GM23338 (cell line): ENCODE measurements around the gene XPNPEP1. TPM values are rescaled to one million over a fixed set of nuclear protein-coding genes. Genes with fewer than 3 reads are reported as not detected.

Source experiments
- ATAC-seq: fragments of 200-7000 bp; cut with Tn5 transposase; 3 replicates; pipeline ENCODE4 v1.9.1; 2020
- DNase-seq: peaks from one replicate; pipeline ENCODE4 v3.0.0-alpha.2; 2015; ENCODE audit warnings: low spot score
- H2AFZ ChIP-seq: fragments of 200-600 bp; sonication (generic); 2 replicates; pipeline ENCODE4 v1.8.0; 2016; ENCODE audit warnings: antibody characterized with exemption, mild to moderate bottlenecking, moderate library complexity
- H3F3A ChIP-seq: fragments of 200-600 bp; sonication (generic); replicated peaks from 2 replicates; pipeline ENCODE4 v1.8.0; 2017; ENCODE audit warnings: antibody characterized with exemption, mixed run types, low read depth
- H3K27ac ChIP-seq: fragments of 200-600 bp; sonication (generic); 2 replicates; pipeline ENCODE4 v1.6.1; 2016; ENCODE audit warnings: low read depth
- H3K27me3 ChIP-seq: fragments of 200-600 bp; sonication (generic); 2 replicates; pipeline ENCODE4 v1.8.0; 2016; ENCODE audit warnings: mild to moderate bottlenecking, mixed run types, moderate library complexity; ENCODE audit not compliant: insufficient read depth
- H3K36me3 ChIP-seq: fragments of 200-600 bp; sonication (generic); 2 replicates; pipeline ENCODE4 v1.8.0; 2016; ENCODE audit warnings: mild to moderate bottlenecking; ENCODE audit not compliant: insufficient read depth
- H3K4me1 ChIP-seq: fragments of 200-600 bp; sonication (generic); 2 replicates; pipeline ENCODE4 v1.8.0; 2016; ENCODE audit warnings: mild to moderate bottlenecking, moderate library complexity; ENCODE audit not compliant: insufficient read depth
- H3K4me2 ChIP-seq: fragments of 200-600 bp; sonication (generic); 2 replicates; pipeline ENCODE4 v1.7.1; 2017; ENCODE audit warnings: mixed run types
- H3K4me3 ChIP-seq: fragments of 200-600 bp; sonication (generic); 2 replicates; pipeline ENCODE4 v1.6.1; 2016; ENCODE audit warnings: mixed run types
- H3K79me2 ChIP-seq: fragments of 200-600 bp; sonication (generic); replicated peaks from 2 replicates; pipeline ENCODE4 v1.8.0; 2017; ENCODE audit warnings: mild to moderate bottlenecking; ENCODE audit not compliant: insufficient read depth
- H3K9me2 ChIP-seq: fragments of 200-600 bp; sonication (generic); 2 replicates; pipeline ENCODE4 v1.8.0; 2017; ENCODE audit not compliant: insufficient read depth
- H4K20me1 ChIP-seq: fragments of 200-600 bp; sonication (generic); replicated peaks from 2 replicates; pipeline ENCODE4 v1.8.0; 2017; ENCODE audit warnings: mild to moderate bottlenecking; ENCODE audit not compliant: insufficient read depth
- H3K27ac Mint-ChIP-seq: 2 replicates; pipeline ENCODE4 v1.8.0; 2020; ENCODE audit warnings: inconsistent platforms, mild to moderate bottlenecking, moderate library complexity, mixed read lengths
- H3K27me3 Mint-ChIP-seq: 3 replicates; pipeline ENCODE4 v1.8.0; 2022; ENCODE audit warnings: low read depth, mild to moderate bottlenecking, moderate library complexity, mixed read lengths, inconsistent platforms; ENCODE audit not compliant: insufficient read depth, poor library complexity
- H3K36me3 Mint-ChIP-seq: 3 replicates; pipeline ENCODE4 v1.8.0; 2021; ENCODE audit warnings: low read depth, mild to moderate bottlenecking, inconsistent platforms, moderate library complexity, mixed read lengths
- H3K4me1 Mint-ChIP-seq: 3 replicates; pipeline ENCODE4 v1.8.0; 2020; ENCODE audit warnings: mild to moderate bottlenecking, inconsistent platforms, mixed read lengths
- H3K4me3 Mint-ChIP-seq: 3 replicates; pipeline ENCODE4 v1.8.0; 2021; ENCODE audit warnings: moderate library complexity, mild to moderate bottlenecking, inconsistent platforms, mixed read lengths
- H3K9me3 Mint-ChIP-seq: 3 replicates; pipeline ENCODE4 v1.8.0; 2020; ENCODE audit warnings: moderate library complexity, mild to moderate bottlenecking, inconsistent platforms, mixed read lengths
- CREB1 ChIP-seq: fragments of 250-450 bp; sonication (Bioruptor Pico); IDR thresholded peaks from 2 replicates; pipeline ENCODE4 v1.5.0; 2020; ENCODE audit warnings: low read depth, mild to moderate bottlenecking, moderate library complexity
- EZH2 ChIP-seq: fragments of 200-600 bp; sonication (generic); IDR thresholded peaks from one replicate; pipeline ENCODE4 v1.8.0; 2017; ENCODE audit warnings: antibody characterized with exemption, mild to moderate bottlenecking, low read depth; ENCODE audit not compliant: unreplicated experiment
- EZH2phosphoT487 ChIP-seq: fragments of 200-600 bp; sonication (generic); IDR thresholded peaks from one replicate; pipeline ENCODE4 v1.8.1; 2018; ENCODE audit warnings: antibody characterized with exemption; ENCODE audit not compliant: unreplicated experiment
- JUNB ChIP-seq: IDR thresholded peaks from one replicate; pipeline ENCODE4 v1.6.1; 2016; ENCODE audit warnings: antibody characterized with exemption; ENCODE audit not compliant: unreplicated experiment
- NANOG ChIP-seq: IDR thresholded peaks from 2 replicates; pipeline ENCODE4 v1.6.1; 2016; ENCODE audit warnings: antibody characterized with exemption, borderline replicate concordance
- POLR2AphosphoS5 ChIP-seq: IDR thresholded peaks from 2 replicates; pipeline ENCODE4 v1.6.1; 2016; ENCODE audit warnings: antibody characterized with exemption, low read depth
- REST ChIP-seq: IDR thresholded peaks from one replicate; pipeline ENCODE4 v1.6.1; 2018; ENCODE audit warnings: antibody characterized with exemption; ENCODE audit not compliant: unreplicated experiment
- STAT1 ChIP-seq: IDR thresholded peaks from one replicate; pipeline ENCODE4 v1.6.1; 2016; ENCODE audit warnings: antibody characterized with exemption; ENCODE audit not compliant: unreplicated experiment
- ZNF114 ChIP-seq: fragments of 250-450 bp; sonication (Bioruptor Pico); IDR thresholded peaks from 2 replicates; pipeline ENCODE4 v1.5.0; 2020; ENCODE audit warnings: mild to moderate bottlenecking, moderate library complexity
- ZNF331 ChIP-seq: fragments of 250-450 bp; sonication (Bioruptor Pico); IDR thresholded peaks from 2 replicates; pipeline ENCODE4 v1.5.0; 2020; ENCODE audit warnings: low read depth, mild to moderate bottlenecking, moderate library complexity
- polyA plus RNA-seq: library from polyadenylated mRNA; unstranded; fragments of >200 nt; fragmentation: Nextera tagmentation; extraction: Ambion mirVana; gene quantifications from 2 replicates; pipeline ENCODE4 v1.2.1, GENCODE V29; 2016
- total RNA-seq: library from RNA; depleted of rRNA; stranded (reverse); fragments of >200 nt; shearing (Covaris generic); gene quantifications from 2 replicates; pipeline ENCODE4 v1.2.3, GENCODE V29; 2014
- TF ChIP-seq, protein P1 (sequence below): fragments of 250-450 bp; sonication (Bioruptor Pico); IDR thresholded peaks from 2 replicates; pipeline ENCODE4 v1.5.0; 2020; ENCODE audit warnings: mild to moderate bottlenecking, moderate library complexity
- TF ChIP-seq, protein P2 (sequence below), 2 experiments: fragments of 200-600 bp in 1 of 2; sonication (generic) in 1 of 2; conservative IDR thresholded peaks; 2 replicates each; pipeline versions ENCODE4 v1.5.1 to v1.6.1; 2016 to 2017; ENCODE audit warnings: antibody characterized with exemption in 2 of 2, low read depth in 2 of 2, mild to moderate bottlenecking in 2 of 2, moderate library complexity in 1 of 2
- TF ChIP-seq, protein P3 (sequence below): IDR thresholded peaks from 2 replicates; pipeline ENCODE4 v1.6.1; 2016; ENCODE audit warnings: antibody characterized with exemption

Gene XPNPEP1
- total and polyA plus RNA-seq, 2 experiments from 2014 or later, result 17.5 to 55.8 TPM

DNA sequence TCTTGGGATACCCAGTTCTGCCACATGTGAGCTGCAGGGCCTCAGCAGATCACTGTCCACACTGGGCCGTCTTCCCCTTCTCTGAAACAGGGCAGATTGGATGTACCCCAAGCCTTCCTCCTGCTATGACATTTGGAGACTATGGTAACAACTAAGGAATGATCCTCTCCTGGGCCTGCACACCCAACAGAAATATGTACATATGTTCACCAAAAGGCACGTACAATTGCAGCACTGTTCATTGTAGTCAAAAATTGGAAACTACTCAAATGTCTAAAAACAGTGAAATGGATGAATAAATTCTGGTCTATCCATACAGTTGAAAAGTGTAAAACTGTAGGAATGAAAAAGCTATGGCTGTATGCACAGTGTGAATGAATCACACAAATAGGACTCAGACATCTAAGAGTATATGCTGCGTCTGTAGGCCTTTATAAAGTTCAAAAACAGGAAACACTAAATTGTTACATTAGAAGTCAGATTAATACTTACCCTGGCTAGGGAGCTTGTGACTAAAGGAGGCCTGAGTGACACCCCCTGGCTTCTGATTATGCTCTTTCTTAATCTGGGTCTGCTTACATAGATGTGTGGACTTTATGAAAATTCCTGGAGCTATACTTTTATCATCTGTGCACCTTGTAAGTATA lies 16.1 kb upstream of the XPNPEP1 start:
- no peaks in the 10 kb centered on the region for H3F3A ChIP-seq
- H3K4me1 ChIP-seq, result peaks cover 13% of the 10 kb centered on the region
- no peak overlapping the region for H3K4me3 ChIP-seq
- no peak for ATAC-seq
- Mint-ChIP-seq H3K9me3 (no peaks in the 10 kb centered on the region), H3K4me1 (peaks cover 36% of the 10 kb centered on the region), H3K27me3 (peaks cover 4% of the 10 kb centered on the region), H3K4me3 (no peak overlapping the region), H3K27ac (no peak overlapping the region), H3K36me3 (no peaks in the 10 kb centered on the region)
- H3K27me3 ChIP-seq, result no peaks in the 10 kb centered on the region
- no peaks in the 10 kb centered on the region for H3K36me3 ChIP-seq
- no peak overlapping the region for H3K4me2 ChIP-seq
- no peaks in the 10 kb centered on the region for H3K9me2 ChIP-seq
- TF ChIP-seq, protein P1, sequence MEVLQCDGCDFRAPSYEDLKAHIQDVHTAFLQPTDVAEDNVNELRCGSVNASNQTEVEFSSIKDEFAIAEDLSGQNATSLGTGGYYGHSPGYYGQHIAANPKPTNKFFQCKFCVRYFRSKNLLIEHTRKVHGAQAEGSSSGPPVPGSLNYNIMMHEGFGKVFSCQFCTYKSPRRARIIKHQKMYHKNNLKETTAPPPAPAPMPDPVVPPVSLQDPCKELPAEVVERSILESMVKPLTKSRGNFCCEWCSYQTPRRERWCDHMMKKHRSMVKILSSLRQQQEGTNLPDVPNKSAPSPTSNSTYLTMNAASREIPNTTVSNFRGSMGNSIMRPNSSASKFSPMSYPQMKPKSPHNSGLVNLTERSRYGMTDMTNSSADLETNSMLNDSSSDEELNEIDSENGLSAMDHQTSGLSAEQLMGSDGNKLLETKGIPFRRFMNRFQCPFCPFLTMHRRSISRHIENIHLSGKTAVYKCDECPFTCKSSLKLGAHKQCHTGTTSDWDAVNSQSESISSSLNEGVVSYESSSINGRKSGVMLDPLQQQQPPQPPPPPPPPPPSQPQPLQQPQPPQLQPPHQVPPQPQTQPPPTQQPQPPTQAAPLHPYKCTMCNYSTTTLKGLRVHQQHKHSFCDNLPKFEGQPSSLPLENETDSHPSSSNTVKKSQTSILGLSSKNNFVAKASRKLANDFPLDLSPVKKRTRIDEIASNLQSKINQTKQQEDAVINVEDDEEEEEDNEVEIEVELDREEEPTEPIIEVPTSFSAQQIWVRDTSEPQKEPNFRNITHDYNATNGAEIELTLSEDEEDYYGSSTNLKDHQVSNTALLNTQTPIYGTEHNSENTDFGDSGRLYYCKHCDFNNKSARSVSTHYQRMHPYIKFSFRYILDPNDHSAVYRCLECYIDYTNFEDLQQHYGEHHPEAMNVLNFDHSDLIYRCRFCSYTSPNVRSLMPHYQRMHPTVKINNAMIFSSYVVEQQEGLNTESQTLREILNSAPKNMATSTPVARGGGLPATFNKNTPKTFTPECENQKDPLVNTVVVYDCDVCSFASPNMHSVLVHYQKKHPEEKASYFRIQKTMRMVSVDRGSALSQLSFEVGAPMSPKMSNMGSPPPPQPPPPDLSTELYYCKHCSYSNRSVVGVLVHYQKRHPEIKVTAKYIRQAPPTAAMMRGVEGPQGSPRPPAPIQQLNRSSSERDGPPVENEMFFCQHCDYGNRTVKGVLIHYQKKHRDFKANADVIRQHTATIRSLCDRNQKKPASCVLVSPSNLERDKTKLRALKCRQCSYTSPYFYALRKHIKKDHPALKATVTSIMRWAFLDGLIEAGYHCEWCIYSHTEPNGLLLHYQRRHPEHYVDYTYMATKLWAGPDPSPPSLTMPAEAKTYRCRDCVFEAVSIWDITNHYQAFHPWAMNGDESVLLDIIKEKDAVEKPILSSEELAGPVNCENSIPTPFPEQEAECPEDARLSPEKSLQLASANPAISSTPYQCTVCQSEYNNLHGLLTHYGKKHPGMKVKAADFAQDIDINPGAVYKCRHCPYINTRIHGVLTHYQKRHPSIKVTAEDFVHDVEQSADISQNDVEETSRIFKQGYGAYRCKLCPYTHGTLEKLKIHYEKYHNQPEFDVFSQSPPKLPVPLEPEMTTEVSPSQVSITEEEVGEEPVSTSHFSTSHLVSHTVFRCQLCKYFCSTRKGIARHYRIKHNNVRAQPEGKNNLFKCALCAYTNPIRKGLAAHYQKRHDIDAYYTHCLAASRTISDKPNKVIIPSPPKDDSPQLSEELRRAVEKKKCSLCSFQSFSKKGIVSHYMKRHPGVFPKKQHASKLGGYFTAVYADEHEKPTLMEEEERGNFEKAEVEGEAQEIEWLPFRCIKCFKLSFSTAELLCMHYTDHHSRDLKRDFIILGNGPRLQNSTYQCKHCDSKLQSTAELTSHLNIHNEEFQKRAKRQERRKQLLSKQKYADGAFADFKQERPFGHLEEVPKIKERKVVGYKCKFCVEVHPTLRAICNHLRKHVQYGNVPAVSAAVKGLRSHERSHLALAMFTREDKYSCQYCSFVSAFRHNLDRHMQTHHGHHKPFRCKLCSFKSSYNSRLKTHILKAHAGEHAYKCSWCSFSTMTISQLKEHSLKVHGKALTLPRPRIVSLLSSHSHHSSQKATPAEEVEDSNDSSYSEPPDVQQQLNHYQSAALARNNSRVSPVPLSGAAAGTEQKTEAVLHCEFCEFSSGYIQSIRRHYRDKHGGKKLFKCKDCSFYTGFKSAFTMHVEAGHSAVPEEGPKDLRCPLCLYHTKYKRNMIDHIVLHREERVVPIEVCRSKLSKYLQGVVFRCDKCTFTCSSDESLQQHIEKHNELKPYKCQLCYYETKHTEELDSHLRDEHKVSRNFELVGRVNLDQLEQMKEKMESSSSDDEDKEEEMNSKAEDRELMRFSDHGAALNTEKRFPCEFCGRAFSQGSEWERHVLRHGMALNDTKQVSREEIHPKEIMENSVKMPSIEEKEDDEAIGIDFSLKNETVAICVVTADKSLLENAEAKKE, result no peak
- TF ChIP-seq ZNF114 (CRISPR knock-in tag) (no peak), REST (no peak), ZNF331 (CRISPR knock-in tag) (no peak), POLR2AphosphoS5 (no peak), EZH2phosphoT487 (no peak), JUNB (no peak), NANOG (no peak), STAT1 (no peak), CREB1 (CRISPR knock-in tag) (no peak), EZH2 (no peak)
- TF ChIP-seq, protein P2, sequence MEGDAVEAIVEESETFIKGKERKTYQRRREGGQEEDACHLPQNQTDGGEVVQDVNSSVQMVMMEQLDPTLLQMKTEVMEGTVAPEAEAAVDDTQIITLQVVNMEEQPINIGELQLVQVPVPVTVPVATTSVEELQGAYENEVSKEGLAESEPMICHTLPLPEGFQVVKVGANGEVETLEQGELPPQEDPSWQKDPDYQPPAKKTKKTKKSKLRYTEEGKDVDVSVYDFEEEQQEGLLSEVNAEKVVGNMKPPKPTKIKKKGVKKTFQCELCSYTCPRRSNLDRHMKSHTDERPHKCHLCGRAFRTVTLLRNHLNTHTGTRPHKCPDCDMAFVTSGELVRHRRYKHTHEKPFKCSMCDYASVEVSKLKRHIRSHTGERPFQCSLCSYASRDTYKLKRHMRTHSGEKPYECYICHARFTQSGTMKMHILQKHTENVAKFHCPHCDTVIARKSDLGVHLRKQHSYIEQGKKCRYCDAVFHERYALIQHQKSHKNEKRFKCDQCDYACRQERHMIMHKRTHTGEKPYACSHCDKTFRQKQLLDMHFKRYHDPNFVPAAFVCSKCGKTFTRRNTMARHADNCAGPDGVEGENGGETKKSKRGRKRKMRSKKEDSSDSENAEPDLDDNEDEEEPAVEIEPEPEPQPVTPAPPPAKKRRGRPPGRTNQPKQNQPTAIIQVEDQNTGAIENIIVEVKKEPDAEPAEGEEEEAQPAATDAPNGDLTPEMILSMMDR (conservative IDR thresholded peaks at IDR 0.05; ENCODE audit: low read depth in 2 of 2), result no peak
- TF ChIP-seq, protein P3, sequence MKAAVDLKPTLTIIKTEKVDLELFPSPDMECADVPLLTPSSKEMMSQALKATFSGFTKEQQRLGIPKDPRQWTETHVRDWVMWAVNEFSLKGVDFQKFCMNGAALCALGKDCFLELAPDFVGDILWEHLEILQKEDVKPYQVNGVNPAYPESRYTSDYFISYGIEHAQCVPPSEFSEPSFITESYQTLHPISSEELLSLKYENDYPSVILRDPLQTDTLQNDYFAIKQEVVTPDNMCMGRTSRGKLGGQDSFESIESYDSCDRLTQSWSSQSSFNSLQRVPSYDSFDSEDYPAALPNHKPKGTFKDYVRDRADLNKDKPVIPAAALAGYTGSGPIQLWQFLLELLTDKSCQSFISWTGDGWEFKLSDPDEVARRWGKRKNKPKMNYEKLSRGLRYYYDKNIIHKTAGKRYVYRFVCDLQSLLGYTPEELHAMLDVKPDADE, result no peak
- no peaks in the 10 kb centered on the region for H3K79me2 ChIP-seq
- no peak overlapping the region for H2AFZ ChIP-seq
- DNase-seq, result no peak
- no peaks in the 10 kb centered on the region for H4K20me1 ChIP-seq
- no peak overlapping the region for H3K27ac ChIP-seq
